ENCODE results near the gene HS3ST3A1. TPM values are rescaled to one million over a fixed set of nuclear protein-coding genes. Genes with fewer than 3 reads are reported as not detected.

The HS3ST3A1 gene
- total and polyA plus RNA-seq, 2 of the 4 experiments (the other 2 are of a cell fraction): 8.8 to 9.0 TPM

GRCh38 chr17:13523164-13523563, 78.6 kb downstream of the HS3ST3A1 start:
- peaks cover 3% of the 10 kb centered on the region; the same call in 1 of the 2 replicates for H3K9me3 ChIP-seq (ENCODE audit: control insufficient read depth, insufficient read depth, low read length)
- peaks cover 5% of the 10 kb centered on the region; the same call in 1 of the 2 replicates for H4K20me1 ChIP-seq (ENCODE audit: insufficient read depth, low read length)
- no peak for DNase-seq
- no peaks in the 10 kb centered on the region for H3K27me3 ChIP-seq (ENCODE audit: control insufficient read depth, insufficient read depth, low read length)
- H3K14ac ChIP-seq (replicated peaks; ENCODE audit: low read depth, low read length): no peak overlapping the region; the same call in 1 of the 2 replicates
- in situ Hi-C loops (cut with MboI; ENCODE audit: low sequenced_read_pairs) (no loop called here), dilution Hi-C loops (cut with HindIII; ENCODE audit: low sequenced_read_pairs, unreplicated experiment) (no loop called here), intact Hi-C loops (cut with micrococcal nuclease) (no loop called here)
- no peak overlapping the region for H3K4me3 ChIP-seq (ENCODE audit: insufficient read depth, low read depth, low read length)
- no peak for TF ChIP-seq BHLHE40 (IDR thresholded peaks at IDR 0.05; ENCODE audit: low read depth, low read length)
- TF ChIP-seq MAFK (IDR thresholded peaks at IDR 0.05; ENCODE audit: low read depth, low read length): no peak
- TF ChIP-seq POLR2A (IDR thresholded peaks at IDR 0.05; ENCODE audit: low read depth, low read length): no peak
- no peak for TF ChIP-seq FOS (IDR thresholded peaks at IDR 0.05; ENCODE audit: low read depth, low read length)
- TF ChIP-seq MXI1 (IDR thresholded peaks at IDR 0.05; ENCODE audit: borderline replicate concordance, low read depth, low read length): no peak
- no peak for TF ChIP-seq CHD1 (IDR thresholded peaks at IDR 0.05; ENCODE audit: low read depth, low read length)
- TF ChIP-seq RFX5 (IDR thresholded peaks at IDR 0.05; ENCODE audit: low read depth, low read length): no peak
- TF ChIP-seq RAD21 (IDR thresholded peaks at IDR 0.05; ENCODE audit: low read length): no peak
- TF ChIP-seq MAZ (IDR thresholded peaks at IDR 0.05; ENCODE audit: borderline replicate concordance, low read depth, low read length): no peak
- TF ChIP-seq ELK1 (IDR thresholded peaks at IDR 0.05; ENCODE audit: borderline replicate concordance, low read depth, low read length): no peak
- no peak for TF ChIP-seq RCOR1 (IDR thresholded peaks at IDR 0.05; ENCODE audit: insufficient replicate concordance, low read length)
- no peak for TF ChIP-seq NFE2L2 (IDR thresholded peaks at IDR 0.05; ENCODE audit: low read depth, low read length)
- TF ChIP-seq USF2 (IDR thresholded peaks at IDR 0.05; ENCODE audit: low read depth, low read length): no peak
- H2AFZ ChIP-seq (replicated peaks; ENCODE audit: low read length, poor library complexity): no peak overlapping the region
- no peak overlapping the region for H2AK9ac ChIP-seq (replicated peaks; ENCODE audit: low read depth, low read length, poor library complexity)
- no peak overlapping the region for H4K8ac ChIP-seq (ENCODE audit: low read depth in 2 of 2, low read length in 2 of 2)
- H3K27ac ChIP-seq (ENCODE audit: insufficient read depth, low read length): no peak overlapping the region
- no peak overlapping the region for H3K4me2 ChIP-seq (ENCODE audit: low read depth, low read length)
- CTCF ChIA-PET: no interaction called here
- H2BK15ac ChIP-seq (ENCODE audit: low read depth, low read length): no peak overlapping the region
- H3K79me1 ChIP-seq (ENCODE audit: low read depth in 1 of 2, low read length in 2 of 2): peaks cover 25 to 49% of the 10 kb centered on the region in 2 experiments
- H3K18ac ChIP-seq (ENCODE audit: low read depth, low read length): no peak overlapping the region
- no peak overlapping the region for H2BK120ac ChIP-seq (ENCODE audit: low read depth, low read length)
- no peak overlapping the region for H2BK20ac ChIP-seq (ENCODE audit: low read depth, low read length)
- H4K5ac ChIP-seq (ENCODE audit: low read depth, low read length): no peak overlapping the region
- no peaks in the 10 kb centered on the region for H3K36me3 ChIP-seq (ENCODE audit: control insufficient read depth, insufficient read depth, low read length)
- no peak overlapping the region for H2AK5ac ChIP-seq (ENCODE audit: low read depth, low read length)
- no peak for ATAC-seq (ENCODE audit: low read depth)
- BruUV-seq (replicated peaks): no TSS peak
- POLR2A ChIA-PET (ENCODE audit: unreplicated experiment): no interaction called here
- no peak overlapping the region for H4K91ac ChIP-seq (ENCODE audit: insufficient read depth, low read depth, low read length)
- peaks cover 6% of the 10 kb centered on the region for H3K4me1 ChIP-seq (ENCODE audit: control insufficient read depth, insufficient read depth, low read length)
- H3K4ac ChIP-seq (ENCODE audit: low read depth, low read length): no peak overlapping the region
- no peak overlapping the region for H3K56ac ChIP-seq (ENCODE audit: extremely low read depth, insufficient read depth, low read length)
- H3K23ac ChIP-seq (ENCODE audit: low read depth, low read length): peak overlapping the region; percentile 85; the same call in 1 of the 2 replicates
- H3K9me1 ChIP-seq (ENCODE audit: insufficient read depth, low read length): peaks cover 9% of the 10 kb centered on the region
- 100% methylated on average over 3 of the region's 5 CpGs; no CpG with 5 or more reads in 1 of the 2 experiments for WGBS, 2 experiments (ENCODE audit: extremely low coverage in 2 of 2, insufficient read length in 1 of 2)
- no peak overlapping the region for H2BK5ac ChIP-seq (ENCODE audit: low read depth, low read length, poor library complexity, severe bottlenecking)
- H3K9ac ChIP-seq (ENCODE audit: low read depth, low read length): no peak overlapping the region
